Mucosa of descending colon (tissue), 3 donors: ENCODE measurements around the gene SELPLG. TPM values are rescaled to one million over a fixed set of nuclear protein-coding genes. Genes with fewer than 3 reads are reported as not detected.
"Not testable (repeated sequence)": the region's sequence is repeated elsewhere in the genome, so short reads cannot be mapped to it uniquely, and the experiment has no call there.

Experiments used
- ATAC-seq: fragments of 200-7000 bp; cut with Tn5 transposase; one replicate; pipeline ENCODE4 v1.9.1; 2020; ENCODE audit warnings: mild to moderate bottlenecking, moderate library complexity
- DNase-seq, 3 donors: peaks; one replicate each; pipeline ENCODE4 v3.0.0-alpha.2; 2020
- H3K36me3 ChIP-seq: fragments of 200-600 bp; one replicate; pipeline ENCODE4 v1.8.0; 2021; ENCODE audit warnings: low read depth, mild to moderate bottlenecking
- H3K4me1 ChIP-seq: fragments of 200-600 bp; one replicate; pipeline ENCODE4 v1.8.0; 2021; ENCODE audit warnings: low read depth, mild to moderate bottlenecking
- H3K4me3 ChIP-seq: fragments of 200-600 bp; one replicate; pipeline ENCODE4 v1.8.0; 2021; ENCODE audit warnings: mild to moderate bottlenecking
- H3K9me3 ChIP-seq: fragments of 200-600 bp; one replicate; pipeline ENCODE4 v1.8.0; 2021; ENCODE audit warnings: mild to moderate bottlenecking
- CTCF ChIP-seq: fragments of 200-600 bp; IDR thresholded peaks from one replicate; pipeline ENCODE4 v1.8.0; 2022; ENCODE audit warnings: antibody characterized with exemption, mild to moderate bottlenecking
- intact Hi-C, 2 donors: fragments of 100-400 bp; cut with DNase I in 1 of 2; cut with micrococcal nuclease in 1 of 2; formaldehyde crosslinking; loops; one replicate each; pipeline versions ENCODE4 v1.11.0 to v1.11.1; 2022; cut with DNase I, micrococcal nuclease
- total RNA-seq, 3 donors: library from RNA; stranded (reverse); fragmentation: NEBNext Ultra II Directional in 2 of 3; extraction: Animal tissue kit (Norgen Biotek cat#: 25700) in 2 of 3; gene quantifications; one replicate each; pipeline versions ENCODE4 v1.2.1 to v1.2.4, GENCODE V29; 2021 to 2023
- donor health status: DM: no; HTN: no; CAD: no; lungs with moderate emphysema.
- donor health status: DM: no; HTN: no; CAD: no.
- donor health status: DM: no; HTN: yes; CAD: no.

SELPLG gene
- total RNA-seq, 3 donors from 2014 or later = 3.3 to 6.5 (median 6.0) TPM

- intact Hi-C loops = no loop called here
- ATAC-seq = no peak
These were observed 10.7 kb downstream of the SELPLG start for GRCh38 chr12:108622921-108623514.

GRCh38 chr12:108622421-108622820 is 11.3 kb downstream of the SELPLG start:
- H3K4me3 ChIP-seq = no peak overlapping the region
- intact Hi-C loops = no loop called here
- H3K9me3 ChIP-seq = no peaks in the 10 kb centered on the region
- peaks cover 8% of the 10 kb centered on the region for H3K4me1 ChIP-seq
- DNase-seq (peak in 1 of 3 donors; percentile 40), ATAC-seq (peak; percentile 63)
- no peaks in the 10 kb centered on the region for H3K36me3 ChIP-seq
- no peak for TF ChIP-seq CTCF

More at GRCh38 chr12:108622921-108623514, 10.7 kb downstream of the SELPLG start:
- no peak for TF ChIP-seq CTCF
- Histone ChIP-seq H3K4me3 (no peak overlapping the region), H3K36me3 (no peaks in the 10 kb centered on the region), H3K4me1 (peaks cover 3% of the 10 kb centered on the region), H3K9me3 (no peaks in the 10 kb centered on the region)
- DNase-seq = peak in 2 of 3 donors; percentile 23 to 40

- Histone ChIP-seq H3K36me3 (no peaks in the 10 kb centered on the region), H3K9me3 (no peaks in the 10 kb centered on the region), H3K4me3 (no peak overlapping the region), H3K4me1 (peaks cover 8% of the 10 kb centered on the region)
- intact Hi-C loops = no loop called here
- no peak for TF ChIP-seq CTCF
- DNase-seq = no peak
- no peak for ATAC-seq
These were observed 12.5 kb downstream of the SELPLG start for GRCh38 chr12:108621161-108621560.

GRCh38 chr12:108620236-108620879 is 13.3 kb downstream of the SELPLG start:
- no peak overlapping the region for H3K4me3 ChIP-seq
- TF ChIP-seq CTCF = no peak
- ATAC-seq = no peak
- intact Hi-C loops = no loop called here
- no peaks in the 10 kb centered on the region for H3K9me3 ChIP-seq
- H3K36me3 ChIP-seq = no peaks in the 10 kb centered on the region
- H3K4me1 ChIP-seq = peaks cover 8% of the 10 kb centered on the region
- no peak for DNase-seq

- no peak overlapping the region for H3K4me3 ChIP-seq
- DNase-seq = no peak
- TF ChIP-seq CTCF = no peak
- no peaks in the 10 kb centered on the region for H3K9me3 ChIP-seq
- intact Hi-C loops = loop anchor here (5.0 kb wide), 3 partner anchors 52 to 333 kb away; partner anchors contain the start of genes ISCU (in 1 of the 2) and SART3 (in 1 of the 2)
- ATAC-seq = no peak
- H3K4me1 ChIP-seq = peaks cover 6% of the 10 kb centered on the region
- no peaks in the 10 kb centered on the region for H3K36me3 ChIP-seq
These were observed 14.1 kb downstream of the SELPLG start for GRCh38 chr12:108619369-108620160.

- DNase-seq = peak in 1 of 3 donors; percentile 14
- H3K36me3 ChIP-seq, H3K9me3 ChIP-seq, ATAC-seq, H3K4me3 ChIP-seq, H3K4me1 ChIP-seq: not testable (repeated sequence)
- intact Hi-C loops = loop anchor here (5.0 kb wide), 3 partner anchors 52 to 333 kb away; partner anchors contain the start of genes ISCU (in 1 of the 2) and SART3 (in 1 of the 2)
These were observed 14.8 kb downstream of the SELPLG start for GRCh38 chr12:108618953-108619274.
